Mononuclear cell (primary cell): Measurements from ENCODE around the gene DIRAS2. TPM values are rescaled to one million over a fixed set of nuclear protein-coding genes. Genes with fewer than 3 reads are reported as not detected.

ENCODE experiments used
- H3K27me3 ChIP-seq: 2 replicates; pipeline ENCODE4 v1.6.0; 2011; ENCODE audit warnings: low read length, control low read depth; ENCODE audit not compliant: insufficient read depth
- H3K4me1 ChIP-seq: 2 replicates; pipeline ENCODE4 v1.5.1; 2011; ENCODE audit warnings: mild to moderate bottlenecking, low read length, control low read depth; ENCODE audit not compliant: insufficient read depth
- H3K4me3 ChIP-seq: 2 replicates; pipeline ENCODE4 v1.5.1; 2011; ENCODE audit warnings: mild to moderate bottlenecking, low read length, moderate library complexity
- H3K9me3 ChIP-seq: 2 replicates; pipeline ENCODE4 v1.5.1; 2011; ENCODE audit warnings: low read depth, mild to moderate bottlenecking, control low read depth, low read length
- total RNA-seq: library from RNA; depleted of rRNA; stranded (reverse); fragments of >200 nt; gene quantifications from one replicate; pipeline ENCODE4 v1.2.3, GENCODE V29; 2012

Gene DIRAS2
- total RNA-seq, 1 donor = not detected

GRCh38 chr9:90578126-90578815 lies 64.4 kb downstream of the DIRAS2 start:
- Histone ChIP-seq H3K4me1 (no peaks in the 10 kb centered on the region), H3K9me3 (no peaks in the 10 kb centered on the region), H3K27me3 (no peaks in the 10 kb centered on the region), H3K4me3 (no peak overlapping the region)

- no peak overlapping the region for H3K4me3 ChIP-seq
- no peaks in the 10 kb centered on the region for H3K4me1 ChIP-seq
- no peaks in the 10 kb centered on the region for H3K9me3 ChIP-seq
- no peaks in the 10 kb centered on the region for H3K27me3 ChIP-seq
These were observed 73.1 kb downstream of the DIRAS2 start for GRCh38 chr9:90569511-90569910.

GRCh38 chr9:90568667-90569066 lies 74.0 kb downstream of the DIRAS2 start:
- Histone ChIP-seq H3K27me3 (no peaks in the 10 kb centered on the region), H3K9me3 (no peaks in the 10 kb centered on the region), H3K4me1 (no peaks in the 10 kb centered on the region), H3K4me3 (no peak overlapping the region)

GRCh38 chr9:90562229-90562628 lies 80.4 kb downstream of the DIRAS2 start:
- H3K9me3 ChIP-seq = no peaks in the 10 kb centered on the region
- no peaks in the 10 kb centered on the region for H3K4me1 ChIP-seq
- H3K27me3 ChIP-seq = no peaks in the 10 kb centered on the region
- no peak overlapping the region for H3K4me3 ChIP-seq

Other genes starting within 250 kb of the DIRAS2 start
- 38.9 TPM for gene SYK, start 159.0 kb upstream of the DIRAS2 start, total RNA-seq